ENCODE measurements around the gene GDF10. TPM values are rescaled to one million over a fixed set of nuclear protein-coding genes. Genes with fewer than 3 reads are reported as not detected.

Gene GDF10
- total and polyA plus RNA-seq, 4 donors, result 0.10 to 27.5 (median 3.8) TPM; not detected in 1

GRCh38 chr10:47256751-47257336 lies 43.2 kb upstream of the GDF10 start:
- no peak for ATAC-seq (ENCODE audit: low FRiP score)
- WGBS, 2 donors, result 82 to 87% methylated on average over 4 of the region's 4 CpGs
- H3K4me1 ChIP-seq (ENCODE audit: control insufficient read depth in 1 of 2, insufficient read depth in 2 of 2, low read length in 2 of 2), result no peaks in the 10 kb centered on the region
- H3K4me3 ChIP-seq (ENCODE audit: low read length in 2 of 2), result no peak overlapping the region
- no peak for DNase-seq
- H3K27me3 ChIP-seq (ENCODE audit: control insufficient read depth in 1 of 2, insufficient read depth in 2 of 2, low read length in 1 of 2), result no peaks in the 10 kb centered on the region
- H3K27ac ChIP-seq (ENCODE audit: low read depth in 1 of 2, low read length in 2 of 2), result no peak overlapping the region
- H3K36me3 ChIP-seq (ENCODE audit: control insufficient read depth in 1 of 2, insufficient read depth in 2 of 2, low read length in 1 of 2), result no peaks in the 10 kb centered on the region
- no peaks in the 10 kb centered on the region for H3K9me3 ChIP-seq (ENCODE audit: control insufficient read depth, low read length)
- intact Hi-C loops (cut with DNase I), result loop anchor here in 1 of 2 donors (5.0 kb wide), 1 partner anchor 150 kb away; no protein-coding TSS in a partner anchor

GRCh38 chr10:47257396-47258120 lies 42.4 kb upstream of the GDF10 start:
- no peak for ATAC-seq (ENCODE audit: low FRiP score)
- DNase-seq, result no peak
- intact Hi-C loops (cut with DNase I), result loop anchor here in 1 of 2 donors (5.0 kb wide), 1 partner anchor 150 kb away; no protein-coding TSS in a partner anchor
- H3K27ac ChIP-seq (ENCODE audit: low read depth in 1 of 2, low read length in 2 of 2), result no peak overlapping the region
- H3K27me3 ChIP-seq (ENCODE audit: control insufficient read depth in 1 of 2, insufficient read depth in 2 of 2, low read length in 1 of 2), result no peaks in the 10 kb centered on the region
- H3K9me3 ChIP-seq (ENCODE audit: control insufficient read depth, low read length), result no peaks in the 10 kb centered on the region
- WGBS, 2 donors, result 93 to 96% methylated on average over 4 of the region's 4 CpGs
- H3K4me3 ChIP-seq (ENCODE audit: low read length in 2 of 2), result no peak overlapping the region
- no peaks in the 10 kb centered on the region for H3K4me1 ChIP-seq (ENCODE audit: control insufficient read depth in 1 of 2, insufficient read depth in 2 of 2, low read length in 2 of 2)
- no peaks in the 10 kb centered on the region for H3K36me3 ChIP-seq (ENCODE audit: control insufficient read depth in 1 of 2, insufficient read depth in 2 of 2, low read length in 1 of 2)

DNA sequence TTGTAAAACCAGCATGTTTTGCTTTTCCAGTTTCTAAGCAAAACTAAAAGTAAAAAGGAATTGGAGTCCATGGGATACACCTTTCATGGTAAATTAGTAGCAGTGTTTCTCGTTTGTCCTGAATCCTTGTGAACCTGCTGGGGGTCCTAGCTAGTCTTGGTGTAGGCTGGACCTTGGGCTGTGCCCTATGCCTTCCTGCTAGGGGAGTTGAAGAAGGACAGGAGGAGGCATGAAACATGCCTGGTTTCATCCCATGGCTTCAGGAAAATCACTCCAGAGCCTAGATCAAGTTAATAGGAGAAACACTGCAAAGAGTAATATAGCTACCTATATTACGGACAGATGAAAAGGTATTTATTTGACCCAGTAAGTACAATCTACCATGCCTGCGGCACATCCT lies 41.1 kb upstream of the GDF10 start:
- ATAC-seq (ENCODE audit: low FRiP score), result no peak
- intact Hi-C loops (cut with DNase I), result loop anchor here in 1 of 2 donors (5.0 kb wide), 1 partner anchor 152 kb away; no protein-coding TSS in a partner anchor
- H3K4me1 ChIP-seq (ENCODE audit: control insufficient read depth in 1 of 2, insufficient read depth in 2 of 2, low read length in 2 of 2), result no peaks in the 10 kb centered on the region
- H3K36me3 ChIP-seq (ENCODE audit: control insufficient read depth in 1 of 2, insufficient read depth in 2 of 2, low read length in 1 of 2), result no peaks in the 10 kb centered on the region
- DNase-seq, result no peak
- 96 to 99% methylated on average over 3 of the region's 3 CpGs for WGBS, 2 donors
- no peak overlapping the region for H3K27ac ChIP-seq (ENCODE audit: low read depth in 1 of 2, low read length in 2 of 2)
- no peaks in the 10 kb centered on the region for H3K9me3 ChIP-seq (ENCODE audit: control insufficient read depth, low read length)
- no peak overlapping the region for H3K4me3 ChIP-seq (ENCODE audit: low read length in 2 of 2)
- no peaks in the 10 kb centered on the region for H3K27me3 ChIP-seq (ENCODE audit: control insufficient read depth in 1 of 2, insufficient read depth in 2 of 2, low read length in 1 of 2)

DNA sequence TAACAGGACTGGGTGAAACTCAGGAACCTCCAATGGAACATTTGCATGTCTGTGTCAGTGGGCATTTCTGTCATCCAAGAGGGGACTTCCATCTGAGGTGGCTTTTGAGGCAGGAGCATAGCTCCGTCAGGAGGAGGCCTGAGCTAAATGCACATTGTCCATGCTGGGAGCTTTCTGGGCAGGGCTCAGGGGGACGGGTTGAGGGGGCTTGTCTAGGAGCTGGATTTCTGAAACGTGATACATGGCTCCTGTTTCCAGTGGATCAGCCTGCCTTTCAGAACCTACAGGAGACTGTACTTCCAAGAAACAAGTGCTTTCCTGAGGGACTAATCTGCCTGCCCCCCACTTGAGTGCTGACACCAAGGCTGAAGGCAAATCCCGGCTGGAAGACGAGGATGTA lies 40.5 kb upstream of the GDF10 start:
- no peaks in the 10 kb centered on the region for H3K9me3 ChIP-seq (ENCODE audit: control insufficient read depth, low read length)
- H3K27ac ChIP-seq (ENCODE audit: low read depth in 1 of 2, low read length in 2 of 2), result no peak overlapping the region
- no peak for DNase-seq
- H3K4me3 ChIP-seq (ENCODE audit: low read length in 2 of 2), result no peak overlapping the region
- no peaks in the 10 kb centered on the region for H3K4me1 ChIP-seq (ENCODE audit: control insufficient read depth in 1 of 2, insufficient read depth in 2 of 2, low read length in 2 of 2)
- no peak for ATAC-seq (ENCODE audit: low FRiP score)
- intact Hi-C loops (cut with DNase I), result loop anchor here in 1 of 2 donors (5.0 kb wide), 1 partner anchor 152 kb away; no protein-coding TSS in a partner anchor
- no peaks in the 10 kb centered on the region for H3K36me3 ChIP-seq (ENCODE audit: control insufficient read depth in 1 of 2, insufficient read depth in 2 of 2, low read length in 1 of 2)
- H3K27me3 ChIP-seq (ENCODE audit: control insufficient read depth in 1 of 2, insufficient read depth in 2 of 2, low read length in 1 of 2), result no peaks in the 10 kb centered on the region
- whole genome bisulfite sequencing, 2 donors, result 92% methylated on average over 5 of the region's 5 CpGs

- Histone ChIP-seq H3K4me3 (ENCODE audit: low read length in 2 of 2) (no peak overlapping the region), H3K27me3 (ENCODE audit: control insufficient read depth in 1 of 2, insufficient read depth in 2 of 2, low read length in 1 of 2) (no peaks in the 10 kb centered on the region), H3K9me3 (ENCODE audit: control insufficient read depth, low read length) (no peaks in the 10 kb centered on the region), H3K36me3 (ENCODE audit: control insufficient read depth in 1 of 2, insufficient read depth in 2 of 2, low read length in 1 of 2) (no peaks in the 10 kb centered on the region), H3K4me1 (ENCODE audit: control insufficient read depth in 1 of 2, insufficient read depth in 2 of 2, low read length in 2 of 2) (no peaks in the 10 kb centered on the region), H3K27ac (ENCODE audit: low read depth in 1 of 2, low read length in 2 of 2) (no peak overlapping the region)
- 80 to 89% methylated on average over 9 of the region's 9 CpGs for WGBS, 2 donors
- DNase-seq (no peak), ATAC-seq (ENCODE audit: low FRiP score) (no peak)
- intact Hi-C loops (cut with DNase I), result no loop called here
Measured at GRCh38 chr10:47260505-47261111, 39.4 kb upstream of the GDF10 start.

DNA sequence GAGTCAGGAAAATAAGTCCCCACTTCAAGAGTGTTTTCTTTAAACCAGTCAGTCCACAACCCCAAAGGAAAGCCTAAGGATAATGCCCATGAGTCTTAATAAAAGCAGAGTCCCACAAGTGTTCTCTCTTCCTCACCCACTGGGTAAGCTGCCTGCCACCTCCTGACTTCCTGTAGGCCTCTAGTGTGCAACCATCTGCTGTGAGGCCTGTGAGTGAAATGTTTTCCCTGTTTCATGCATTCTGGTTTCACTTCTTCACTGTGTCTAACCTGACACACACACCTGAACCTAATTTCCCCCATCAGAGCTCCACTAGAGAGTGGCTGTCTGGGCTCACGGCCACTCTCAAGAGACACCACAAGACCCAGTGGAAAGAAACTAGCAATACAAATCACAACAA lies 38.9 kb upstream of the GDF10 start:
- intact Hi-C loops (cut with DNase I), result no loop called here
- ATAC-seq (ENCODE audit: low FRiP score) (no peak), DNase-seq (no peak)
- H3K27me3 ChIP-seq (ENCODE audit: control insufficient read depth in 1 of 2, insufficient read depth in 2 of 2, low read length in 1 of 2), result no peaks in the 10 kb centered on the region
- 91 to 95% methylated on average over 1 of the region's 1 CpG for whole genome bisulfite sequencing, 2 donors
- H3K4me1 ChIP-seq (ENCODE audit: control insufficient read depth in 1 of 2, insufficient read depth in 2 of 2, low read length in 2 of 2), result no peaks in the 10 kb centered on the region
- H3K4me3 ChIP-seq (ENCODE audit: low read length in 2 of 2), result no peak overlapping the region
- H3K27ac ChIP-seq (ENCODE audit: low read depth in 1 of 2, low read length in 2 of 2), result no peak overlapping the region
- H3K36me3 ChIP-seq (ENCODE audit: control insufficient read depth in 1 of 2, insufficient read depth in 2 of 2, low read length in 1 of 2), result no peaks in the 10 kb centered on the region
- no peaks in the 10 kb centered on the region for H3K9me3 ChIP-seq (ENCODE audit: control insufficient read depth, low read length)

- intact Hi-C loops (cut with DNase I), result no loop called here
- H3K27ac ChIP-seq (ENCODE audit: low read depth in 1 of 2, low read length in 2 of 2), result no peak overlapping the region
- no peaks in the 10 kb centered on the region for H3K27me3 ChIP-seq (ENCODE audit: control insufficient read depth in 1 of 2, insufficient read depth in 2 of 2, low read length in 1 of 2)
- ATAC-seq (ENCODE audit: low FRiP score) (no peak), DNase-seq (no peak)
- no peaks in the 10 kb centered on the region for H3K9me3 ChIP-seq (ENCODE audit: control insufficient read depth, low read length)
- no peak overlapping the region for H3K4me3 ChIP-seq (ENCODE audit: low read length in 2 of 2)
- H3K36me3 ChIP-seq (ENCODE audit: control insufficient read depth in 1 of 2, insufficient read depth in 2 of 2, low read length in 1 of 2), result no peaks in the 10 kb centered on the region
- WGBS, 2 donors, result 57 to 65% methylated on average over 5 of the region's 5 CpGs
- no peaks in the 10 kb centered on the region for H3K4me1 ChIP-seq (ENCODE audit: control insufficient read depth in 1 of 2, insufficient read depth in 2 of 2, low read length in 2 of 2)
Measured at GRCh38 chr10:47261556-47261955, 38.4 kb upstream of the GDF10 start.

GRCh38 chr10:47262606-47263533 lies 37.1 kb upstream of the GDF10 start:
- Histone ChIP-seq H3K9me3 (ENCODE audit: control insufficient read depth, low read length) (no peaks in the 10 kb centered on the region), H3K27ac (ENCODE audit: low read depth in 1 of 2, low read length in 2 of 2) (no peak overlapping the region), H3K36me3 (ENCODE audit: control insufficient read depth in 1 of 2, insufficient read depth in 2 of 2, low read length in 1 of 2) (no peaks in the 10 kb centered on the region), H3K4me1 (ENCODE audit: control insufficient read depth in 1 of 2, insufficient read depth in 2 of 2, low read length in 2 of 2) (no peaks in the 10 kb centered on the region), H3K4me3 (ENCODE audit: low read length in 2 of 2) (no peak overlapping the region), H3K27me3 (ENCODE audit: control insufficient read depth in 1 of 2, insufficient read depth in 2 of 2, low read length in 1 of 2) (no peaks in the 10 kb centered on the region)
- ATAC-seq (ENCODE audit: low FRiP score) (no peak), DNase-seq (no peak)
- intact Hi-C loops (cut with DNase I), result no loop called here
- WGBS, 2 donors, result 48 to 58% methylated on average over 5 of the region's 5 CpGs
